Kidney epithelial cell (primary cell): Measurements from ENCODE around the gene EPHX1. TPM values are rescaled to one million over a fixed set of nuclear protein-coding genes. Genes with fewer than 3 reads are reported as not detected.
"Not testable (repeated sequence)": the region's sequence is repeated elsewhere in the genome, so short reads cannot be mapped to it uniquely, and the experiment has no call there.

ENCODE experiments used
- DNase-seq: peaks from one replicate; pipeline ENCODE4 v3.0.0-alpha.2; 2010; ENCODE audit warnings: low read depth
- H3K27me3 ChIP-seq: 2 replicates; pipeline ENCODE4 v1.6.0; 2011; ENCODE audit warnings: low read length; ENCODE audit not compliant: control insufficient read depth, insufficient read depth
- H3K36me3 ChIP-seq: 2 replicates; pipeline ENCODE4 v1.5.1; 2011; ENCODE audit warnings: low read length; ENCODE audit not compliant: control insufficient read depth, insufficient read depth
- H3K4me3 ChIP-seq: 2 replicates; pipeline ENCODE4 v1.5.1; 2011; ENCODE audit warnings: low read depth, mild to moderate bottlenecking, control low read depth, low read length
- CTCF ChIP-seq: IDR thresholded peaks from 2 replicates; pipeline ENCODE4 v1.5.1; 2011; ENCODE audit warnings: mild to moderate bottlenecking, moderate library complexity, low read length, control low read depth, inconsistent platforms; ENCODE audit not compliant: insufficient read depth, poor library complexity, severe bottlenecking
- total RNA-seq: library from RNA; depleted of rRNA; stranded (reverse); fragments of >200 nt; gene quantifications from 2 replicates; pipeline ENCODE4 v1.2.3, GENCODE V29; 2015

The EPHX1 gene
- total RNA-seq, 1 donor from 2014 or later: 23.6 TPM

GRCh38 chr1:225776294-225776693 lies 33.6 kb upstream of the EPHX1 start:
- no peak for TF ChIP-seq CTCF
- Histone ChIP-seq H3K36me3 (no peaks in the 10 kb centered on the region), H3K27me3 (no peaks in the 10 kb centered on the region), H3K4me3 (no peak overlapping the region)
- no peak for DNase-seq

- Histone ChIP-seq H3K36me3 (no peaks in the 10 kb centered on the region), H3K27me3 (no peaks in the 10 kb centered on the region), H3K4me3 (peak overlapping the region; percentile 44)
- no peak for DNase-seq
- TF ChIP-seq CTCF: no peak
Measured at GRCh38 chr1:225777058-225777582, 32.8 kb upstream of the EPHX1 start.

DNA sequence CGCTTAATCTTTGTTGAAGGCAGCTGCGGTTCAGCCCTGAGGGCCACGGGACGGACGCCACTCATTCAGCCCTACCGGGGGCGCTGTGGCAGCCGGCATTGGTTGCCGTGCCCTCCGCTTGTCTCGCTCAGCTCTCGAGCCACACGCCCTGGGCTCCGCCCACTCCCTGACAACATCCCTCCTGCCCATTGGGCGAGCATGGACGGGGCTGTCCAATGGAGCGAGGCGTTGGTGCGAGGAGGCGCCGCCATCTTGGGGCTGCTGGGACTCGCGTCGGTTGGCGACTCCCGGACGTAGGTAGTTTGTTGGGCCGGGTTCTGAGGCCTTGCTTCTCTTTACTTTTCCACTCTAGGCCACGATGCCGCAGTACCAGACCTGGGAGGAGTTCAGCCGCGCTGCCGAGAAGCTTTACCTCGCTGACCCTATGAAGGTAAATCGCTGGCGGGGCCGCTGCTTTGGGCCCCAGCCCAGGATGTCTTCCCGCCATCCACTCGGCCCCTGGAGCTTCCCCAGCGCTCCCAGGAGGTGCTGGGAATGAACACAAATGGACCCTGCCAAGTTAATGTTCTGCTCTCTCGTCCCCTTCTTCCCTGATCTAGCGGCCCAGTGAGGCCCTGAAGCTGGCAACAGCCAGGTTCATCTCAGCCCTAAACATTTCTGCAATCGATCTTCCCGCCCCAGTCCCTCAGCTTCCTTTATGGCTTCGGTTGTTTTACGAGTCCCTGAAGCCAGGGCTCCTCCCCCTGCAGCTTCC lies 32.2 kb upstream of the EPHX1 start, which contains the start of gene SRP9:
Gene SRP9, plus strand, starts transcription at position 244 of the 754 bp plus-strand sequence. Its CDS starts 115 bp downstream, at position 359.
- peak; percentile 88 for TF ChIP-seq CTCF
- peak; percentile 92 for DNase-seq
- H3K4me3 ChIP-seq: peak within 1 kb of the TSS; percentile 97
- H3K36me3 ChIP-seq: no peaks in the 10 kb centered on the region
- no peaks in the 10 kb centered on the region for H3K27me3 ChIP-seq

GRCh38 chr1:225778337-225778669 lies 31.6 kb upstream of the EPHX1 start:
- H3K4me3 ChIP-seq: peak overlapping the region; percentile 97
- H3K27me3 ChIP-seq: no peaks in the 10 kb centered on the region
- TF ChIP-seq CTCF: no peak
- DNase-seq: no peak
- no peaks in the 10 kb centered on the region for H3K36me3 ChIP-seq

- H3K36me3 ChIP-seq, DNase-seq, H3K27me3 ChIP-seq: not testable (repeated sequence)
- H3K4me3 ChIP-seq: peak overlapping the region; percentile 97
Measured at GRCh38 chr1:225779165-225779564, 30.8 kb upstream of the EPHX1 start.

- H3K36me3 ChIP-seq: no peaks in the 10 kb centered on the region
- no peaks in the 10 kb centered on the region for H3K27me3 ChIP-seq
- TF ChIP-seq CTCF: no peak
- DNase-seq: no peak
- H3K4me3 ChIP-seq: no peak overlapping the region
Measured at GRCh38 chr1:225780134-225780533, 29.8 kb upstream of the EPHX1 start.
